GM12864 (cell line): ENCODE measurements around the gene SOHLH1.

Experiments used
- DNase-seq: peaks from one replicate; pipeline ENCODE4 v3.0.0-alpha.2; 2011; ENCODE audit warnings: low read depth
- H3K4me3 ChIP-seq: 2 replicates; pipeline ENCODE4 v1.5.1; 2011; ENCODE audit warnings: mild to moderate bottlenecking, low read depth, low read length, control low read depth
- TF ChIP-seq, protein P1 (sequence below): IDR thresholded peaks from 2 replicates; pipeline ENCODE4 v1.5.1; 2011; ENCODE audit warnings: low read depth, mild to moderate bottlenecking, moderate library complexity, low read length, control low read depth, inconsistent platforms; ENCODE audit errors: missing control alignments

SOHLH1 gene

DNA sequence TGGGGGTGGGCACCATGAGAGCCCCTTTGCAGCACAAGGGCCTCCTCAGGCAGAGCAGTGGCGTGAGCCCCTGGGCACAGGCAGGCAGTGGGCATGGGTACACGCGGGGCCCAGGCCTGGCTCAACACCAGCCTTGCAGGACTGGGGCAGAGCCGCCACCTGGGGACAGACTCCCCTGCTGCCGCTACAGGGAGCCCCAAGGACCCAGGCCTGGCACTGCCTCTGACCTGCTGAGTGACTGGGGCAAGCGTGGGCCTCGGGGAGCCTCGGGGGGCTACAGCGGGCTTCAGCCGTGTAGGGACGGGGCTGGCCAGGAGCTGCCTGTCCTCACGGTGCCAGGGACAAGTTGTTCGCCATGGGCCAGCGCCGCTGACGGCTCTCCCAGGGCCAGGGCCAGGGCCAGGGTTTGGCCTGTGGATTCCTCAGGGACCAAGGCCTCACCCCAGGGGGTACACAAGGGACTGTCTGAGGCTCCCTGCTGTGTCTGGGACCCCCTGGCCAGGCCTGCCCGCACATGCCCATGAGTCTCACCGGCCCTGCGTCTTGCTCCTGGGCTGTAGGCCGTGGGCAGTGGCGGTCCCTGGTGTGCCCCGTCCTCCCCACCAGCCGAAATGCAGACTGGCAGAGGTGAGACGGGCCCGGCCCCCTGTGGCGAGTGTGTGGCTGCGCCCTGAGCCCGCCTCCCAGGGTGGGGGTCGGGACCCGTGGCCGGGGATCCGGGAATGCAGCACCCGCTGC, 45.2 kb upstream of the SOHLH1 start:
- no peak for DNase-seq
- H3K4me3 ChIP-seq, result no peak overlapping the region
- TF ChIP-seq, protein P1, sequence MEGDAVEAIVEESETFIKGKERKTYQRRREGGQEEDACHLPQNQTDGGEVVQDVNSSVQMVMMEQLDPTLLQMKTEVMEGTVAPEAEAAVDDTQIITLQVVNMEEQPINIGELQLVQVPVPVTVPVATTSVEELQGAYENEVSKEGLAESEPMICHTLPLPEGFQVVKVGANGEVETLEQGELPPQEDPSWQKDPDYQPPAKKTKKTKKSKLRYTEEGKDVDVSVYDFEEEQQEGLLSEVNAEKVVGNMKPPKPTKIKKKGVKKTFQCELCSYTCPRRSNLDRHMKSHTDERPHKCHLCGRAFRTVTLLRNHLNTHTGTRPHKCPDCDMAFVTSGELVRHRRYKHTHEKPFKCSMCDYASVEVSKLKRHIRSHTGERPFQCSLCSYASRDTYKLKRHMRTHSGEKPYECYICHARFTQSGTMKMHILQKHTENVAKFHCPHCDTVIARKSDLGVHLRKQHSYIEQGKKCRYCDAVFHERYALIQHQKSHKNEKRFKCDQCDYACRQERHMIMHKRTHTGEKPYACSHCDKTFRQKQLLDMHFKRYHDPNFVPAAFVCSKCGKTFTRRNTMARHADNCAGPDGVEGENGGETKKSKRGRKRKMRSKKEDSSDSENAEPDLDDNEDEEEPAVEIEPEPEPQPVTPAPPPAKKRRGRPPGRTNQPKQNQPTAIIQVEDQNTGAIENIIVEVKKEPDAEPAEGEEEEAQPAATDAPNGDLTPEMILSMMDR, result no peak

DNA sequence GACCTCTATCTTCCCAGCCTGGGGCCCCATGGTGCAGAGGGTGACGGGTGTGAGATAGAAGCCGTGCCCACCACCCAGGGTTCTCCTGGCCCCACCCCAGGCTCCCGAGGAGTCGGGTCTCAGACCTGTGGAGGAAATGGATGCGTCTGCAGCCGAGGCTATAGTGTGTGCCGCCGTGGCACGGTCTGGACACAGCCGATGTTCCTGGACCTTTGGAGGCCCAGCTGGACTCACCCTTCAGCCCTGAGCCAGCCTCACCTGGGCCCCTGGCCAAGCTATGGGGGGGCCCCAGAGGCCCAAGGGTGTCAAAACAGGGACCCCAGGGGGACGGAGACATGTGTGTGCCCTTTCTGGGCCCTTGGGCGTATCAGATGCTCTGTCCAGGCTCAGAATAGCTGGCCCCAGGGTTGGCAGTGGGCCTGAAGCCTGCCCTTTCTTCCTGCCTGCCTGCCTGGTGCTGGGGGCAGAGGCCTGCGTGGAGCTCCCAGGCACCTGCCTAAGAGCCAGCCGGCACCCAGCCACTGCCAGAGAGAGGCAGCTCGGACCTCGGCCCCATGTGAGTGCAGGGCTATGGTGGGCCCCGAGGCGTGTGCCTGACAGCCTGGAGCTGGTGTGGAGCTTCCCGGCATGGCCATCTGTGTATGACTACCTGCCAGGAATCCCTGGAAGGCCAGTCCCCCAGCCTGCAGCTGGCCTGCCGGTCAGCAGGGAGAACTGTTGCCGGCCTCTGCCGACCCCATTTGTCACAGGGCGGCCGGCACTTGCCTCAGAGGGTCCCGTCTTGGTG, 44.5 kb upstream of the SOHLH1 start:
- no peak for DNase-seq
- no peak overlapping the region for H3K4me3 ChIP-seq
- TF ChIP-seq, protein P1, result no peak

DNA sequence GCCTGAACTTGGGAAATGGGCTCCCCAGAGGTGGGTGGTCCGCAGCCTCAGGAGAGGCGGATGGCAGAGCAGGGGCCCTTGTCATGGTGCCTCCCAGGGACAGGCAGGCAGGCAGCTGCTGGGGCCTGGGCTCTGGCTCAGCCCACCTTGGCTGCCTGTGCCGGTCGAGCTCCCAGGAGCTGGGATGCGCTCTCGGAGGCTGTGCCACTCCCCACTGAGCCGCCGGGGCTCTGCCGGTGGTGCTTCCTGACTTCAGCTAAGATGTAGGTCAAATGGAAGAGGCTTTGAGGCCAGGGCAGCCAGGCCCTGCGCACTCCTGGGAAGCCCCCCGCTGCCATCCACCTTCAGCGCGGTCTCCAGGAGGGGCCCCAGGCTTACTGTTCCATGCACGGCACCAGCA, 43.7 kb upstream of the SOHLH1 start:
- no peak overlapping the region for H3K4me3 ChIP-seq
- TF ChIP-seq, protein P1, result no peak
- no peak for DNase-seq

GRCh38 chr9:135741276-135742219, 42.3 kb upstream of the SOHLH1 start:
- no peak overlapping the region for H3K4me3 ChIP-seq
- TF ChIP-seq, protein P1, result no peak
- no peak for DNase-seq

GRCh38 chr9:135739271-135740220, 40.3 kb upstream of the SOHLH1 start:
- no peak for DNase-seq
- H3K4me3 ChIP-seq, result no peak overlapping the region
- TF ChIP-seq, protein P1, result no peak
